HG02852 (cell line): ENCODE results near the gene IFNA7.
A peak's percentile ranks its signal among the peaks of the same experiment; 100 is the strongest.
"Not testable (repeated sequence)": the region's sequence is repeated elsewhere in the genome, so short reads cannot be mapped to it uniquely, and the experiment has no call there.

Experiments
- ATAC-seq: cut with Tn5 transposase; IDR thresholded peaks from one replicate; pipeline ENCODE4 v1.9.1; 2021; ENCODE audit warnings: mild to moderate bottlenecking, moderate library complexity; ENCODE audit not compliant: unreplicated experiment

Gene IFNA7

DNA sequence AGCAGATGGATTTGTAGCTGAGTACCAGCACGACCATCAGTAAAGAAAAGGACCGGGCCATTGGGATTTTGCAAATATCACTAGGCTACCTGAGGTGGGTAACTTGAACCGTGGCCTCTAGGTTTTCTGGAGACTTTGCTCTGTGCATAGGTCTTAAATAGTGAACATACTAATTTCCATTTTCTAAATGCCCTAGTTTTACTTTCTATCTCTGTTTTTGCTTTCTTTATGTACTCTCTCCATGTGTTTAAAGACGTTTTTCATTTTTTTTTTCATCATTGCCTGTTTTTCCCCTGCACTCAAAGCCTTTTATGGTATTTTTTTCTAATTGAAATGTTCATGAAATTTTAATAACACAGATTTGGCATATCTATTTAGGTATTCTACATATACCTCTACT, at the start of gene IFNA7:
IFNA7 (minus strand) TSS at position 101 of the 400 bp plus-strand sequence; CDS start at position 61, 40 bp downstream.
- ATAC-seq, result not testable (repeated sequence)

DNA sequence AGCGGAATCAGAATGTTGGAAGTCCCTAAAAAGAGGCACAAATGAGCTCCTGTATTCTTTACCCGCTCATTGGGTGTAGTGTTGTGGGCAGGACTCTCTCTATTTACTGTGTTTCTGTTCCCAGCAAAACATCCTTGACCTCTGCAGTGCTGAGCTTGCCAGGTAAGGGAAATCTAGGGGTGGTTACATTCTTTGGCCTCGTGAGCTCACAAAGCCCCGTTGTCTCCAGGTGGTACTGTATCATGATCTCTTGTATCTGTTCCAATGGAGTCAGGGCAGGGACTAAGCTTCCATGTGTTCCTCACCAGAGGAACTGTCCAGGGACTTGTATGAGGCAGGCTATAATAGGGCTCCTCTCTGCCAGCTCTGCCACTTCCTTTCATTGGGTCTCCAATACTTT, 49.6 kb upstream of the IFNA7 start:
- ATAC-seq, result no peak

DNA sequence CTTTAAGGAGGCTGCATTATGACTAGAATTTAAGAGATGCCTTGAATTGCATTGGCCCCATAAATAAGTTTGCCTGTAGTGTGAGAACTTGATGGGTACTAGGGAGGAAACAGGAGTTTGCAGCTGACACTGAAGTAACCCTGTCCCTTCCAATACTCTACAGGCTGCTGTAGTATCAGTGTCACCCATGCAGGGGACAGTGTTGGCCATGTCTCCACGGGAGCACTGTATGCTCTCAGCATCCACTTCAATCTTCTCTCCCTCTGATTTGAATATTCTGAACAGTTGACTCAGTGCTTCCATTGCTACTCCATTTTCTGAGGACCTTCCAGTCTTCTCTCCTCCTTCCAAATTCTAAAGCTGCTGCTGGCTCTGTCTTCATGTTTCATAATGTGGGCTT, 49.2 kb upstream of the IFNA7 start:
- ATAC-seq, result no peak

DNA sequence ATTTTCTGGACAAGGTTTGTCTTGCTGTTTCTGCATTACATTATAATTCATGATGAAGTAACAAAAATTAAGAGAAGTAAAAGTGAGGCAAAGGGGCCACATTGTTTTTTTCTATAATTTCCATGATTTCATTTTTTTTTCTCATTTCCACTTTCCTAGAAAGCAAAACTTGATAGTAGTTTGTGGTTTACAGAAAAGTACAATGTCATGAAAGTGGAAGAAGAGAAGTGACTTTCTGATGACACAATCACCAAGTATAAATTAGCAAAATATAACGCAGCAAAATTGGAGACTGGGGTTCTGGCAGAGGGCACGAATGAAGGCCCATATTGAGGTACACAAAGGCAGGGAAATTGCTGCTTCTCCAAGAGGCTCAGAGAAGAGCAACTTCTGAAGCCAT, 42.8 kb upstream of the IFNA7 start:
- no peak for ATAC-seq

GRCh38 chr9:21239911-21240310, 37.9 kb upstream of the IFNA7 start, which contains the start of gene IFNA14:
Gene IFNA14, minus strand, starts transcription at chr9:21240005. Its CDS starts 70 bp downstream, at chr9:21239935.
- no peak for ATAC-seq

- ATAC-seq, result peak; percentile 6
These were observed 34.3 kb upstream of the IFNA7 start for GRCh38 chr9:21236360-21236714.

GRCh38 chr9:21235468-21236359, 33.7 kb upstream of the IFNA7 start:
- ATAC-seq, result peak; percentile 82

- ATAC-seq, result no peak
These were observed 32.2 kb upstream of the IFNA7 start for GRCh38 chr9:21234153-21234687.

DNA sequence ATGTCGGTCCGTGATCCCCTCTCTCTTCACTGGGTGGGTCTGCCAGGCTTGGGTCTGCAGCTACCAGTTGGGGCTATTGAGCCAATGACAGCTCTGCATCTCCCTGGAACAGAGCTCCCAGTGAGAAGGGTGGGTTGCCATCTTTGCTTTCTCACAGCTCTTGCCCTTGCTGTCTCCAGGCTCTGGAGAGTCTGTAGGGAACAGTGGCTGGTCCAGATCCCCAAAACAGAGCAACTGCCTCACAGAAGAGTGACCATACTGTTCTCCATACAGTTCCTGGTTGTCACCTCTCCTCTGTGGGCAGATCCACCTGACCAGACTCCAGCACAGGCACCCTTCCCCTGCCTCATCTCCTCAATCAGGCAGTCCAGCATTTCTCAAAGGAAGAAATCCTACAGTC, 31.3 kb upstream of the IFNA7 start:
- no peak for ATAC-seq

GRCh38 chr9:21228122-21228521, 26.1 kb upstream of the IFNA7 start, which contains the start of gene IFNA17:
Gene IFNA17, minus strand, starts transcription at chr9:21228222. Its CDS starts 49 bp downstream, at chr9:21228173.
- ATAC-seq, result no peak

DNA sequence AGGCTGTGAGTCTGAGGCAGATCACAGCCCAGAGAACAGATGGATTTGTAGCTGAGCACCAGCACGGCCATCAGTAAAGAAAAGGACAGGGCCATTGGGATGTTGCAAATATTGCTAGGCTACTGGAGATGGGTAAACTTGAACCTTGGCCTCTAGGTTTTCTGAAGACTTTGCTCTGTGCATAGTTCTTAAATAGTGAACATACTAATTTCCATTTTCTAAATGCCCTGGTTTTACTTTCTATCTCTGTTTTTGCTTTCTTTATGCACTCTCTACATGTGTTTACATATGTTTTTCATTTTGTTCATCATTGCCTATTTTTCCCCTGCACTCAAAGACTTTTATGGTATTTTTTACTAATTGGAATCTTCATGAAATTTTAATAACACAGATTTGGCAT, 15.2 kb upstream of the IFNA7 start, which contains the start of gene IFNA16:
IFNA16 (minus strand) TSS at position 101 of the 400 bp plus-strand sequence; CDS start at position 95, 6 bp downstream.
- ATAC-seq, result not testable (repeated sequence)

DNA sequence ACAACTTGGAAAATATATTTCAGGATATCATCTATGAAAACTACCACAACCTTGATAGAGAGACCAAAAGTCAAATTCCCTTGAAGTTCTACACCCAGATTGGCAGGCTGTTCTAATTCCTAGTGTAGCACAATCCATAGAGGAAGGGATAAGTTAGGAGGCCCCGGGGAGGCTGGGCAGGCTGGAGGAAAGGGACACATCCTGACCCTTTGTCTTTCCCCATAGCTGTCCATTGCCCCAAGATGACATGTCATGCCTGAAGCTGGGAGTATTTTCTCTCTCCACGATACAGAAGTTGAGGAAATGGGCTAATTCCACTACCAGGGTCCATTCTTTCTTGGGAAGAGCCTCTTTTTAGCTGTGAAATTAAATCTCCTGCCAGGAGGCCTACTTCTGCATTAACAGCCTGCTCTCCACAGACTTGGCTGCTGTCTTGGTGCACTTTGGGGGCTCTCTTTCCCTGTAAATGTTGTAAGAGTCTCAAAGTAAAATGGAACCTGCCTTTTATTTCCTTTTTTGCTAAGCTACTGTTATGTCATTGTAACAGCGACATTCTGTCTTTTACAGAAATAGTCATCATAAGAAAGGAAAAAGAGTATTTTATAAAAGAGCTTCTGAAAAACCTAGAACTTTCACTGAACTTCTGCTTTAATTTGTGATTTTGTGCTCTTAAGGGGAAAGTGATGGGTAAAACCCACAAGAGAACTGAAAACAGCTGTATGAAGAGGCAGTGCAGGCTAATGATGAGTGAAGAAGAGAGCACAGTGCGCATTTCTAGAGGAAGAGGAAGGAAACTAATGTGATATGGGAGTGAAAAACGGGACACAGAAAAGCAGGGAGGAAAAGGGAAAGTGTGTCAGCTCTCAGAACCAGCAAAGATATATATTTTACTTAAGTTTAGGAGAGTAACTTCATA, 11.7 kb upstream of the IFNA7 start:
- ATAC-seq, result peak; percentile 73

GRCh38 chr9:21212160-21212559, 10.2 kb upstream of the IFNA7 start:
- ATAC-seq, result not testable (repeated sequence)

DNA sequence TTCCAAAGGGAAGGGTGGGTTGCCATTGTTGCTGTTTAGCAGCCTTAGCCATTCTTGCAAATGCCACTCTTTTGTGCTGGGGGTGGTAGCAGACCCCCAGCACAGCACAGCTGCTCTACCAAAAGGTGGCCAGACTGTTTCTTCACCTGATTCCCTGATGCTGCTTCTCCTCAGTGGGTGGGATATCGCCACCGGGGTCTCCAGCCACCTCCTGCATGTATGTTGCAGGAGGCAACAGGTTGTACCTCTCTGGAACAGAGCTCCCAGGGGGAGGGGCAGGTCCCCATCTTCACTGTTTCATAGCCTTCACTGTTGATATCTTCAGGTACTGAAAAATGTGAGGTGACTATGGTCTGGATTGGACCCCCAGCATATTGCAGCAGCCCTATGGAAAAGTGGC, 8.8 kb upstream of the IFNA7 start:
- not testable (repeated sequence) for ATAC-seq

GRCh38 chr9:21210311-21210710, 8.3 kb upstream of the IFNA7 start:
- ATAC-seq, result no peak

- ATAC-seq, result not testable (repeated sequence)
These were observed 5.0 kb upstream of the IFNA7 start, which contains the start of gene IFNA10 for GRCh38 chr9:21207043-21207442. Gene IFNA10, minus strand, starts transcription at chr9:21207143. Its CDS starts 46 bp downstream, at chr9:21207097.

DNA sequence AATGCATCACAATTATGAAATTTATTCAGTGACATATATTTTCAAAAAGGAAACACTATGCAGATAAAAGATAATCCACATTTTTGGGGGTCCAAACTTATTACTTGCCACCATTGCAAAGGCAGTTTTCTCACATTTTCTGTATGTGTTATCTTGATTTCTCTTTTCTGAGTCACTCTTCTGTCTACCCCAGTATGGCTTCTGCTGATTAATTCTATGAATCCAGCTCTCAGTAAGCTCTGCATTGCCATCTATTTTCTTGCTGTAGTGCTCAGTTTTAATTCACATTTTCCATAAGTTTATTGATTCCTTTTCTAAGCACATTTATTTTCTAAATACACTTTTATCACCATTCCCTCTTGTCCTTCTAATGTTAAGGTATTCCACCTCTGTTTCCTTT, 3.2 kb upstream of the IFNA7 start:
- no peak for ATAC-seq

DNA sequence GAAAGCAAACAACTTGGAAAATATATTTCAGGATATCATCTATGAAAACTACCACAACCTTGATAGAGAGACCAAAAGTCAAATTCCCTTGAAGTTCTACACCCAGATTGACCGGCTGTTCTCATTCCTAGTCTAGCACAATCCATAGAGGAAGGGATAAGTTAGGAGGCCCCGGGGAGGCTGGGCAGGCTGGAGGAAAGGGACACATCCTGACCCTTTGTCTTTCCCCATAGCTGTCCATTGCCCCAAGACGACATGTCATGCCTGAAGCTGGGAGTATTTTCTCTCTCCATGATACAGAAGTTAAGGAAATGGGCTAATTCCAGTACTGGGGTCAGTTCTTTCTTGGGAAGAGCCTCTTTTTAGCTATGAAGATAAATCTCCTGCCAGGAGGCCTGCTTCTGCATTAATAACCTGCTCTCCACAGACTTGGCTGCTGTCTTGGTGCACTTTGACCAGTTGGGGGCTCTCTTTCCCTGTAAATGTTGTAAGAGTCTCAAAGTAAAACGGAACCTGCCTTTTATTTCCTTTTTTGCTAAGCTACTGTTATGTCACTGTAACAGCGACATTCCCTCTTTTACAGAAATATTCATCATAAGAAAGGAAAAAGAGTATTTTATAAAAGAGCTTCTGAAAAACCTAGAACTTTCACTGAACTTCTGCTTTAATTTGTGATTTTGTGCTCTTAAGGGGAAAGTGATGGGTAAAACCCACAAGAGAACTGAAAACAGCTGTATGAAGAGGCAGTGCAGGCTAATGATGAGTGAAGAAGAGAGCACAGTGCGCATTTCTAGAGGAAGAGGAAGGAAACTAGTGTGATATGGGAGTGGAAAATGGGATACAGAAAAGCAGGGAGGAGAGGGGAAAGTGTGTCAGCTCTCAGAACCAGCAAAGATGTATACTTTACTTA, 6.9 kb downstream of the IFNA7 start:
- ATAC-seq, result peak; percentile 91

GRCh38 chr9:21187487-21187886, 14.5 kb downstream of the IFNA7 start, which contains the start of gene IFNA4:
Gene IFNA4, minus strand, starts transcription at chr9:21187587. Its CDS starts 56 bp downstream, at chr9:21187531.
- ATAC-seq, result not testable (repeated sequence)
